ENCODE data around the gene ZNF33A. TPM values are rescaled to one million over a fixed set of nuclear protein-coding genes. Genes with fewer than 3 reads are reported as not detected.
"Not testable (repeated sequence)": the region's sequence is repeated elsewhere in the genome, so short reads cannot be mapped to it uniquely, and the experiment has no call there.

The ZNF33A gene
- total and polyA plus RNA-seq, 2 of the 4 experiments (the other 2 are of a cell fraction), result 5.6 to 14.3 TPM

DNA sequence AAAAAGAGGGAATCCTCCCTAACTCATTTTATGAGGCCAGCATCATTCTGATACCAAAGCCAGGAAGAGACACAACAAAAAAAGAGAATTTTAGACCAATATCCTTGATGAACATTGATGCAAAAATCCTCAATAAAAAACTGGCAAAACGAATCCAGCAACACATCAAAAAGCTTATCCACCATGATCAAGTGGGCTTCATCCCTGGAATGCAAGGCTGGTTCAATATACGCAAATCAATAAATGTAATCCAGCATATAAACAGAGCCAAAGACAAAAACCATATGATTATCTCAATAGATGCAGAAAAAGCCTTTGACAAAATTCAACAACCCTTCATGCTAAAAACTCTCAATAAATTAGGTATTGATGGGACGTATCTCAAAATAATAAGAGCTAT is 11.6 kb upstream of the ZNF33A start:
- H4K5ac ChIP-seq (ENCODE audit: low read depth, low read length); ATAC-seq (ENCODE audit: low read depth); H3K9me3 ChIP-seq (ENCODE audit: control insufficient read depth, insufficient read depth, low read length); H3K14ac ChIP-seq (replicated peaks; ENCODE audit: low read depth, low read length); H3K56ac ChIP-seq (ENCODE audit: extremely low read depth, insufficient read depth, low read length); H3K4me3 ChIP-seq (ENCODE audit: insufficient read depth, low read depth, low read length); POLR2A ChIA-PET (ENCODE audit: unreplicated experiment); H4K8ac ChIP-seq (ENCODE audit: low read depth in 2 of 2, low read length in 2 of 2); H2BK20ac ChIP-seq (ENCODE audit: low read depth, low read length); H3K23ac ChIP-seq (ENCODE audit: low read depth, low read length); H3K79me1 ChIP-seq (ENCODE audit: low read depth in 1 of 2, low read length in 2 of 2); DNase-seq; H2AK9ac ChIP-seq (replicated peaks; ENCODE audit: low read depth, low read length, poor library complexity); intact Hi-C loops (cut with micrococcal nuclease); H2BK5ac ChIP-seq (ENCODE audit: low read depth, low read length, poor library complexity, severe bottlenecking); H3K27me3 ChIP-seq (ENCODE audit: control insufficient read depth, insufficient read depth, low read length); H3K27ac ChIP-seq (ENCODE audit: insufficient read depth, low read length); H2AK5ac ChIP-seq (ENCODE audit: low read depth, low read length); H3K9ac ChIP-seq (ENCODE audit: low read depth, low read length); H3K4me2 ChIP-seq (ENCODE audit: low read depth, low read length); H3K36me3 ChIP-seq (ENCODE audit: control insufficient read depth, insufficient read depth, low read length); dilution Hi-C loops (cut with HindIII; ENCODE audit: low sequenced_read_pairs, unreplicated experiment); H3K9me1 ChIP-seq (ENCODE audit: insufficient read depth, low read length); H2BK15ac ChIP-seq (ENCODE audit: low read depth, low read length); H4K91ac ChIP-seq (ENCODE audit: insufficient read depth, low read depth, low read length); BruUV-seq (replicated peaks); CTCF ChIA-PET; H3K18ac ChIP-seq (ENCODE audit: low read depth, low read length); H2AFZ ChIP-seq (replicated peaks; ENCODE audit: low read length, poor library complexity); H3K4me1 ChIP-seq (ENCODE audit: control insufficient read depth, insufficient read depth, low read length); H2BK120ac ChIP-seq (ENCODE audit: low read depth, low read length); H3K4ac ChIP-seq (ENCODE audit: low read depth, low read length); H4K20me1 ChIP-seq (ENCODE audit: insufficient read depth, low read length): not testable (repeated sequence)
- WGBS, 2 experiments (ENCODE audit: extremely low coverage in 2 of 2, insufficient read length in 1 of 2), result no CpG with 5 or more reads among the region's 3 CpGs
- in situ Hi-C loops (cut with MboI; ENCODE audit: low sequenced_read_pairs), result loop anchor here (25.0 kb wide), 1 partner anchor 363 kb away; no protein-coding TSS in a partner anchor

GRCh38 chr10:38000474-38000873 is 10.0 kb upstream of the ZNF33A start:
- H2BK120ac ChIP-seq (ENCODE audit: low read depth, low read length); H2AK5ac ChIP-seq (ENCODE audit: low read depth, low read length); H3K56ac ChIP-seq (ENCODE audit: extremely low read depth, insufficient read depth, low read length); H4K8ac ChIP-seq (ENCODE audit: low read depth in 2 of 2, low read length in 2 of 2); CTCF ChIA-PET; H4K5ac ChIP-seq (ENCODE audit: low read depth, low read length); H2BK20ac ChIP-seq (ENCODE audit: low read depth, low read length); dilution Hi-C loops (cut with HindIII; ENCODE audit: low sequenced_read_pairs, unreplicated experiment); H2AFZ ChIP-seq (replicated peaks; ENCODE audit: low read length, poor library complexity); H3K9me3 ChIP-seq (ENCODE audit: control insufficient read depth, insufficient read depth, low read length); ATAC-seq (ENCODE audit: low read depth); H3K4ac ChIP-seq (ENCODE audit: low read depth, low read length); BruUV-seq (replicated peaks); H2BK5ac ChIP-seq (ENCODE audit: low read depth, low read length, poor library complexity, severe bottlenecking); H3K9ac ChIP-seq (ENCODE audit: low read depth, low read length); H3K4me3 ChIP-seq (ENCODE audit: insufficient read depth, low read depth, low read length); in situ Hi-C loops (cut with MboI; ENCODE audit: low sequenced_read_pairs); H3K27me3 ChIP-seq (ENCODE audit: control insufficient read depth, insufficient read depth, low read length); H2BK15ac ChIP-seq (ENCODE audit: low read depth, low read length); H3K36me3 ChIP-seq (ENCODE audit: control insufficient read depth, insufficient read depth, low read length); H3K14ac ChIP-seq (replicated peaks; ENCODE audit: low read depth, low read length); H3K79me1 ChIP-seq (ENCODE audit: low read depth in 1 of 2, low read length in 2 of 2); H3K4me1 ChIP-seq (ENCODE audit: control insufficient read depth, insufficient read depth, low read length); H3K27ac ChIP-seq (ENCODE audit: insufficient read depth, low read length); DNase-seq; intact Hi-C loops (cut with micrococcal nuclease); POLR2A ChIA-PET (ENCODE audit: unreplicated experiment); H3K23ac ChIP-seq (ENCODE audit: low read depth, low read length); H3K4me2 ChIP-seq (ENCODE audit: low read depth, low read length); H3K9me1 ChIP-seq (ENCODE audit: insufficient read depth, low read length); H4K20me1 ChIP-seq (ENCODE audit: insufficient read depth, low read length); H3K18ac ChIP-seq (ENCODE audit: low read depth, low read length); H4K91ac ChIP-seq (ENCODE audit: insufficient read depth, low read depth, low read length); H2AK9ac ChIP-seq (replicated peaks; ENCODE audit: low read depth, low read length, poor library complexity): not testable (repeated sequence)
- WGBS, 2 experiments (ENCODE audit: extremely low coverage in 2 of 2, insufficient read length in 1 of 2), result no CpG with 5 or more reads among the region's 1 CpG

Measured in IMR-90 (cell line).